Measurements from ENCODE around the gene EXOC1. TPM values are rescaled to one million over a fixed set of nuclear protein-coding genes. Genes with fewer than 3 reads are reported as not detected.

EXOC1 gene, protein sequence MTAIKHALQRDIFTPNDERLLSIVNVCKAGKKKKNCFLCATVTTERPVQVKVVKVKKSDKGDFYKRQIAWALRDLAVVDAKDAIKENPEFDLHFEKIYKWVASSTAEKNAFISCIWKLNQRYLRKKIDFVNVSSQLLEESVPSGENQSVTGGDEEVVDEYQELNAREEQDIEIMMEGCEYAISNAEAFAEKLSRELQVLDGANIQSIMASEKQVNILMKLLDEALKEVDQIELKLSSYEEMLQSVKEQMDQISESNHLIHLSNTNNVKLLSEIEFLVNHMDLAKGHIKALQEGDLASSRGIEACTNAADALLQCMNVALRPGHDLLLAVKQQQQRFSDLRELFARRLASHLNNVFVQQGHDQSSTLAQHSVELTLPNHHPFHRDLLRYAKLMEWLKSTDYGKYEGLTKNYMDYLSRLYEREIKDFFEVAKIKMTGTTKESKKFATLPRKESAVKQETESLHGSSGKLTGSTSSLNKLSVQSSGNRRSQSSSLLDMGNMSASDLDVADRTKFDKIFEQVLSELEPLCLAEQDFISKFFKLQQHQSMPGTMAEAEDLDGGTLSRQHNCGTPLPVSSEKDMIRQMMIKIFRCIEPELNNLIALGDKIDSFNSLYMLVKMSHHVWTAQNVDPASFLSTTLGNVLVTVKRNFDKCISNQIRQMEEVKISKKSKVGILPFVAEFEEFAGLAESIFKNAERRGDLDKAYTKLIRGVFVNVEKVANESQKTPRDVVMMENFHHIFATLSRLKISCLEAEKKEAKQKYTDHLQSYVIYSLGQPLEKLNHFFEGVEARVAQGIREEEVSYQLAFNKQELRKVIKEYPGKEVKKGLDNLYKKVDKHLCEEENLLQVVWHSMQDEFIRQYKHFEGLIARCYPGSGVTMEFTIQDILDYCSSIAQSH
- total RNA-seq: 41.5 TPM

DNA sequence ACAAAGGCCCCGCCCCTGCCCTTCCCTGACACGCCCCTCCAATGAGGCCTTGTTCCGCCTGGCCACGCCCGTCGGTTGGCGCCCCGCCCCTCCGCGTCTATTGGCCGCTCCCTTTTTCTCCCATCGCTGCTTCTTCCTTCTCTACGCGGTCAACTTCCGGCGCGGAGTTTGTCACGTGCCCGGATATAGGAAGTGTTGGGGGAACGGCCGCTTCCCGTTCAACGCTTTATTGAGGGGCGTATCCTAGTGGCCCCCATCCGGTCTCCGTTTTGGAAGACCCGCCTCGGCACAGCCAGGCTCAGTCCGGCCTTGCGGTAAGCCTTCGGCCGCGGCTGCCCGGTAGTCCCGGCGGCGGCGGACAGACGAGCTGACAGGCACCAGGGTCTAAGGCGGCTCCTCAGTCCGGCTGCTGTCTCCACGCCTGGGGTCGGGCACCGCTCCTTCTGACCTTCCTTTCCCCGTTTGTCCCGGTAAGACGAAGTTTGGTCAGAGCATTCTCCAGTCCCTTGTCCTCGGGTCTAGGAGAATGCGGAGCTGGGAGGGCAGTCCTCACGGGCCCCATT lies at the start of gene EXOC1:
Gene EXOC1 (plus strand): TSS at position 165 of the 563 bp plus-strand sequence. CDS start 4,676 bp downstream, outside the sequence.

DNA sequence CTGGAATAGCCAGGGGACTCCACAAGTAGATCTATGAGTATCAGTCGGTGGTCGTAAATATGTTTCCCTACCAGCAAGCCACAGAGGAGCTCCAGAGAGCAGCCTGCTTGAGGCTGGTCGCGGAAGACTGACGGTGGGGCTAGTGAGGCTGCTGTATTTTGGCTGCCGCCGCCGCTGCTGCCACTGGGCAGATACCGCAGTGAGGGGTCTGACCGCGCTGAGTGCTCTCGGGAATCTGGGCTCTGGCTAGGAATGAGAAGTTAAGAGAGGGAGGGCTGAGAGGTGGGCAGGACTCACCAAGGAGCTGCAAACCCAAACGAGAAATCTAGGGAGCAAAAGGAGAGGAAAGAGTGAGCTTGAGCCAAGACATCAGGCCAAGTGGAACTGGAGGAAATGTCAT lies 33.8 kb upstream of the EXOC1 start, which contains the start of gene EXOC1L:
Gene EXOC1L (plus strand): TSS at position 157 of the 400 bp plus-strand sequence. CDS start 237 bp downstream, at position 394.

DNA sequence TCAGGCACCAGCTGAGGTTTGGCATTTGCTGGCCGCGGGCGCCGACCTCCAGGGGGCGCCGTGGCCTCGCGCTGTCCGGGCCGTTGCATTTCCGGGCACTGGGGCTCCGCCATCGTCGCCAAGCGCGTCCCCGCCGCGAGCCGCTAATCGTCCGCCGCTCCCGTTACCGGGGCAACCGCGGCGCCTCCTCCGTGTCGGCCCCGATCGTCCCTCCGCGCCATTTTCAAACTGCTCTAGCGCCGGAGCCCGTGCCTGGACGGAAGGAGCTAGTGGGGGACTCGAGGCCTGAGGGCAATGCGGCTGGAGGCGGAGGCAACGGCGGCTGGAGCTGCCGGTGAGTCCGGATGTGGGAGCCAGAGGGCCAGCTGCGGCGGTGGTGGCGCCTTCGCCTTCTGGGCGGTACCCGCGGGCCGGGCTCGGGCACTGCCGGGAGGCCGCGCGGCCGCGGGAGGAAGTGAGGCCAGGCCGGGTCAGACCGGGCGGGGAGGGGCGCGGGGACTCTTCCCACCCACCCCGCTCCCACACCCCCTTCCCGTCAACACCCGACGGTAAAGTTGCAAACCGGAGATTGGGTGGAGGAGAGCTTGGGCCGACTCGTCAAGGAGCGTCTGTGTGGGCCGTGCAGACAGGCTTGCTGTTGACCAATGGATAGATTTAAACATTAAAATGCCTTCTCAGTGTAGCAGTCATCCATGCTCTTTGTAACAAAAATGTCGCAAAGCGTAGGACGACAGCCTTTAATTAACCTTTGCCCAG lies 95.5 kb downstream of the EXOC1 start, which contains the start of gene CEP135:
Gene CEP135 (plus strand): TSS at position 220 of the 756 bp plus-strand sequence. CDS start 3,186 bp downstream, outside the sequence.

Small RNA genes within 50 kb of the gene (small RNA-seq; reads per million reads assigned to genes)
- not detected for gene RNU6-652P (ENCODE audit: low replicate concordance)

Other genes with a start within 250 kb of the EXOC1 start
- gene NMU, start 217.3 kb upstream of the EXOC1 start, total RNA-seq: 5.1 TPM
- not detected for gene EXOC1L, start 33.9 kb upstream of the EXOC1 start, total RNA-seq
- gene CEP135, start 95.3 kb downstream of the EXOC1 start, total RNA-seq: 13.1 TPM